GM19035 (cell line): ENCODE measurements around the gene APP.
"Not testable (repeated sequence)": the region's sequence is repeated elsewhere in the genome, so short reads cannot be mapped to it uniquely, and the experiment has no call there.

ENCODE experiments used
- ATAC-seq: cut with Tn5 transposase; IDR thresholded peaks from one replicate; pipeline ENCODE4 v1.9.1; 2021; ENCODE audit not compliant: unreplicated experiment

The APP gene

DNA sequence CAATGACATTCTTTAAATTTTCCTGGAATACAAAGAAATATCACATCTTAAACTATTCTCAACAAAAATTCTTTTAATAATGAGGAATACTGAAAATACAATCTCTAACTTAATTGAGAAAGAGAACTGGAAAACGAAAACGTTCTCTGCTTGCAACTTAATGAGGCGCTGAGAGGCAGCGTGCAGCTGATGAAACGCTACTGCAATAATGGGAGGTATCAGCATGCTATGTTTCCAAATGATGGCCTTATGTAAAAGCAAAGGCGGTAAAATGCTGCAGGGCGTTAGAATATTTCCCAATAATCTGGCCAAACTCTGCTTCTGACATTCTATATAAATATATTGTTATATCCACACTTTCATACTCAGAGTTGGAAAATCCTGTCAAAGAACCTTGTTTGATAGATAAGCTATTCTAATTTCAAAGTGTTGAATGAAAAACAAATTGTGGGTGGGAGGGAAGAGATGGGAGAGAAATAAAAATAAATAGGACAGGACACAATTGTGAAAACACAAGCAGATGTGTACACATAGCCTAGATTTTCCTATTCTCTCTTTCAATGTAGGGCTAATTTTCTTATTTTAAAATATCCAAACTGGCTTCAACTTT lies 70.9 kb downstream of the APP start:
- ATAC-seq, result no peak

DNA sequence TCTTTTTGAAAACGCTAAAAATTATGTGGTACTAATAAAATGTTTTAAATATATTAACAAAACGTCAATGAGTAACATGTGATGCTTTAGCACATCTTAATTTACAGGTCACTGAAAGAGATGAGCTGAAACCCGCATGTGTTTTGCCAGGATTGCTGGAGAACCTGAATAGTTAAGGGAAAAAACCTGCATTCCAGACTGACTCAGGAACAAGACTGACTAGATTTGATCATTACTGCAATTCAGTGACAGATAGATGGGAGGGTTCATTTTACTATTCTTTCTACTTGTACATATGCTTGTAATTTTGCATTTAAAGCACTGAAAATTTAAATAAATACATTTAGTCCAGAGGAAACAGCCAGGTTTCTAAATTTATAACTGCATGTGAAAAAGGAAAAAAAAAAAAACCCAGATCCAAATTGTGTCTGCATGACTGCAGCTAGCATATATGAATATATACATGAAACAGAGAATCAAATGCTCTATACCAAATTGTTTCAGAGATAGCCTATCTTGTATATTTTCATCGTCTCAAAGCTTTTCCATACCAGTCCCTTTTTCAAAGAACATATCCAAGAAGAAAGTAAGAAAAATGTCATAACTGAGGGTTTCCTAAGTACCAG lies 71.7 kb downstream of the APP start:
- no peak for ATAC-seq

DNA sequence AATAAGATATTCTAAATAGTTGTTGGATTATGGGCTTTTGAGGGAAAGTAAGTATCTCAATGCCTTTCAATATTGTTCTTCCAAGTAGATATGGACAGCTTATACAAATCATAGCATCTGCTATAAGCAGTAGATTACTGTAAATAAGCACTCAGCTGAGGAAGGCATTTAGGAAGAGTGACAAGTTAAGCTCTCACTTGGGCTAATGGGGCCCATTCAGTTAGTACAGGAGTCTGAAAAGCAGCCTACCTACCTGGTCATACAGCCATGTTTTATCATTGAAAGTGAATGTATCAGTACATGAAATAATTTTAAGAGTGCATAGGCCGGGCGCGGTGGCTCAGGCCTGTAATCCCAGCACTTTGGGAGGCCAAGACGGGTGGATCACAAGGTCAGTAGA lies 73.1 kb downstream of the APP start:
- ATAC-seq, result no peak

DNA sequence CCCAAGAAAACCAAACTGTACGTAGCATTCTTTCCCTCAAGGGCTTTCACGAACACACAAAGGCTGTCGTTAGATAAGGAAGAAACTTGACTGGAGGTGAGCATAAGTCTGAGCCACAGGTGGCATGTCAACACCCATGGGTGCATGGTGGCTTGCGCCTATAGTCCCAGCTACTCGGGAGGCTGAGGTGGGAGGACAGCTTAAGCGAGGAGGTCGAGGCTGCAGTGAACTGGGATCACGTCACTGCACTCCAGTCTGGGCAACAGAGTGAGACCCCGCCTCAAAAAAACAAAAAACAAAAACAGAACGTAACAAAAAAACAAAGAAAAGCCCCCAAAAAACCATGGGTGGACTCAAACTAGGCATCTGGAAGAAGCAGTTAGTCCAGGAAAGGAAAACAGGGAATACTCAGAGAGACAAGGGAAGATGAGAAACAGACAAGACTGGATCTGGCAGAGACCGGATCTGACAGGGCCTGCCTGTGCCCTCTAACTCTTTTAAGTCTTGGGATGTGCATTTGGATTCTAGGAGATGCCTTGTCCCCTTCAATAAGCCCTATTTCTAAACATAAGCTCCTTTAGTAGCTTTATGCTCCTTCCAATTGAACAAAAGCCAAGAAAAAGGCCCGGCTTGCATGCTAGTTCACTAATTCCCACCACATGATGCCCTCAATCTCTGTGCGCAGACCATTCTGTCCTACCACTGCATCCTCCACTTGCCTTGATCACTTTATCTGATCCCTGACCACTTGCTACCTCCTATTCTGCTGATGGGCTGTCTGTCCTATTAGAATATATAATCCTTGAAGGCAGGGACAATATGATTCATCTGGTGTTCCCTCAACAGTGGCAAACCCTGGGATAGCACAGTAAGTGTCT lies 73.8 kb downstream of the APP start:
- ATAC-seq, result no peak

DNA sequence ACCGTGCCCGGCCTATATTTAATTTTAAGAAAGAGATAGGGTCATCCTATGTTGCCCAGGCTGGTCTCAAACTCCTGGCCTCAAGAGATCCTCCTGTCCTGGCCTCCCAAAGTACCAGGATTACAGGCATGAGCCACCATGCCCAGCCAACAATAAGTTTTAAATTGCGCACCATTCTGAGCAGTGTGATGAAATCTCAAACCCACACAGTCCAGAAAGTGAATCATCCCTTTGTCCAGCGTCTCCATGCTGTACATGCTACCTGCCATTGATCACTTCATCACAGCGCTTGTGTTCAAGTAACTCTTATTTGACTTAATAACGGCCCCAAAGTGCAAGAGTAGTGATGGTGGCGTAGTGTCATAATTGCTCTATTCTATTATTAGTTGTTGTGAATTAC lies 75.4 kb downstream of the APP start:
- ATAC-seq, result no peak

DNA sequence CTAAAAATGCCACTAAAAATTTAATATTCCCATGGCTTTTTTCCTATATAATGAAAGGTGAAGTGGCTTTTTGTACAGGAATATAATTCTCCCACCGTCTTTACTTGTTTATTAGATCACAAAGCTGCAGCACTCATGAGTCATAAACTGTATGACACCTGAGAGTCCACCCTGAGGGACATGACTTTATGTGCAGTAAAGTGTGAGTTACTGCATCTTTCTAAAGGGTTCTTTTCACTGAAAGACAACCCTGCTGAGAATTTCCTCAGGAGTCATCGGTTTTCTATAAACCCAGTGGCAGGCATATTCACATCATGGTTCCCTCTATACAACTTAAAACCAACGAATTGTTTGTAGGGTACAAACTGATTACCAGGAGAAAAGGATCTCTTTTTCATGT lies 77.4 kb downstream of the APP start:
- ATAC-seq, result no peak

DNA sequence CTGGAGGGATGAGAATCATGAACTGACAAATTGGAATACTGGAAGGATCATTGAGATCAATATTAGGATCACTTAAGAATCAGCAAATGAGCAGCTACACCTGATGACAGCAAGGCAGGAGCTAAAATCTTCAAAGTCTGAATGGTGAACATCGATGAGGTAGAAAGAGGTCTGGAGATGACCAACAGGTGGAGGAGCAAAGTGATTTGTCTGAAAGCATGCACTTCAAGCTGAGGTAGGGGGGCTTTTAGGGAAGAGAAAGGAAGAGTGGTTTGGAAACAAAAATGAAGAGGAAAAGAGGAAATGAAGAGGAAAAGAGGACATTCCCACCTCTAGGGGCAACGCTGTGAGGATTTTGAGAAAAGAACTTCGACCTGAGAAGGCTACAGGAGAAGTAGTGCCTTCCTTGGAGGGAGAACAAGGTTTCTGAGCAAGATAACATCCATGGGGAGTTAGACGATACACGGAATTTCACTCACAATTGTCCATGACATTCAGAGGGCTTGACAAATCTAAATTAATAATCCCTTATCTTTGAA lies 79.0 kb downstream of the APP start:
- ATAC-seq, result no peak

DNA sequence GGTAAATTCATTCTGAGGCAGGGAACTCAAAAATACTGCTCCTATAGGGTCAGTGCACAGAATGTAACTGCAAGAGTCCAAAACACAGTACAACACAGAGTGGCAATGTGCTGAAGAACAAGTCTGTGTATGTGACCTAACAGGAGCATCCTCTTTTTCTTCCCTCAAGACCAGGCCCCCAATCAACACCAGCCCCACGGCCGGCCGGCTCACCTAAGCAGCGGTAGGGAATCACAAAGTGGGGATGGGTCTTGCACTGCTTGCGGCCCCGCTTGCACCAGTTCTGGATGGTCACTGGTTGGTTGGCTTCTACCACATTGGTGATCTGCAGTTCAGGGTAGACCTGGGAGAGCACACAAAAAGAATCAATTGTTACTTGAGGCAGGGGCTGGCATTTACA lies 80.8 kb downstream of the APP start:
- no peak for ATAC-seq

DNA sequence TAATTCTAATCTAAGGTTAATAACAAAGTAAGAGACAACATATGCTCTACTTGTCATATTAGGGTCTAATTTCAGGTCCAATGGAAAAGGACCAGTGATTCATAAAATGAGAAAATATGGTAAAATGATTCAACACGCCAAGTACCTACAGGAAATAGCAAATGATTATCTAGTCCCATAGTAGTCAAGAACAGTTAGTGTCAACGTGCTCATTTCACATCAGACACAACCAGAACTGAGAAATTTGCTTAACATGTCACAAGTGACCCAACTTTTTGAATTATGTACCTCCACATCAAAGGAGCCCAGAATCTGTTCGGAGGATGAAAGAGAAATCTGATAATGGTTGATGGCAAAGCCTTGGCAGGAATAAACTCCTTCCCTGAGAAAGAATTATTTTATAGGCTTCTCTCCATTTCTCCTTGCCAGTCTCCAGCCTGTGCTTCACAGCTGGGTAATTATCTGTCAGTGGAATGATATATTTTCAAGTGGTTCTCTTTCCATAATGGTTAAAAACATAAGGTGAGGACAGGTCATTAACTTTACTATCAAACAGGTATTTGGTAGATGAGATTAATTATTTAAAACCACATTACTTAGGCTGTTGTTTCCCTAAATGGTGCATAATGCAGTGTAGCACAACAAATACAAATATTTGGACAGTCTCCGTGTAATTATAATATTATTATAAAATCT lies 83.2 kb downstream of the APP start:
- no peak for ATAC-seq

DNA sequence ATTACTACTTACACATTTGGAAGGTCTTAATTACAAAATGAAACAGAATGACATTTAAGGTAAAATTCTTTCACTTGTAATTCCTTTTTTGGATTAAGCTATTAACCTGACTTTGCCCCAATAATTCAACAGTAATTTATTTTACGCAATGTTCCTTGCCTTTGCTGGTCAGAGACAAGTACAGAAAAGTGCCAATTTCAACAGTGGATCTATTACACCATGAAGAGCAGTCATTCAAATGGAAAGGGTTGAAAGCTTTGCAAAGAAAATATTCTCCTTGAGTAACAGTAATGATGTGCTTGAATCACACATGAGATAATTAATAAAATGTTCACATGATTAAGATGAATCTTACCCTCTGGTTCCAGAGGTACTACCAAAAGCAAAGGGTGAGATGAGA lies 84.7 kb downstream of the APP start:
- no peak for ATAC-seq

DNA sequence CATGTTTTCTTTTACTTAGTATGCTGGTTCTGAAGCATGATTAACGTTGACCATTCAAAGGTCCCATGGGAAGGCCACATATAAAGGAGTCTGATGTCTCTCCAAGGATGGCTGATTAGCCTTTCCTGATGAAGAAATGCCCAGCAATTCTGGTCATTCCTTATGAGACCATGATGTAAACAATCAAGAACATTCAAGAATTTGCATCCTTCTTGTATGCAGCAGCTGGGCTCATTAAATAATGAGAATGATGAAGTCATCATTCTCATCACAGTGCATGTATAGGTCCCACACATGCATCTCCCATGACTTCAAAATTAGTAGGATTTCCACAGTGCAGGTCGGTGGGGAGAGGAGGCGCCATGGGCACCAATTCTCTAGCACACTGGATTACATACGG lies 85.4 kb downstream of the APP start:
- no peak for ATAC-seq

DNA sequence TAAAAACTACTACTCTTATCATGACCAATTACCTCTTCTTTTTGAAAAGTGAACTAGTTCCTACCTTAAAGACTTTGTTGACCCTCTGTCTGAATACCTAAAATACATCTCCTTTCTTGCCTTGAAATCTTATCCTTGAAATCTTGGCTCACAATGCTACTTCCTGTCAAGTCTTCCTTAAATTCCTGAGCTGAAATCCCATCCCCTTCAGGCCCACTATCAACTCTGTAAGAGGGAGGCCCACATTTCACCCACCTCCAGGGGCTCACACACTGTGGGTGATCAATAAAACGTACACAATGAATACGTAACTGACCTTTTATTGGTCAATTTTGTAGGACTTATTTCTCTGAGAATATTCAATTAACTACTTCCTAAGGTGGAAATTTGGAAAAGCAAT lies 88.0 kb downstream of the APP start:
- ATAC-seq, result no peak

DNA sequence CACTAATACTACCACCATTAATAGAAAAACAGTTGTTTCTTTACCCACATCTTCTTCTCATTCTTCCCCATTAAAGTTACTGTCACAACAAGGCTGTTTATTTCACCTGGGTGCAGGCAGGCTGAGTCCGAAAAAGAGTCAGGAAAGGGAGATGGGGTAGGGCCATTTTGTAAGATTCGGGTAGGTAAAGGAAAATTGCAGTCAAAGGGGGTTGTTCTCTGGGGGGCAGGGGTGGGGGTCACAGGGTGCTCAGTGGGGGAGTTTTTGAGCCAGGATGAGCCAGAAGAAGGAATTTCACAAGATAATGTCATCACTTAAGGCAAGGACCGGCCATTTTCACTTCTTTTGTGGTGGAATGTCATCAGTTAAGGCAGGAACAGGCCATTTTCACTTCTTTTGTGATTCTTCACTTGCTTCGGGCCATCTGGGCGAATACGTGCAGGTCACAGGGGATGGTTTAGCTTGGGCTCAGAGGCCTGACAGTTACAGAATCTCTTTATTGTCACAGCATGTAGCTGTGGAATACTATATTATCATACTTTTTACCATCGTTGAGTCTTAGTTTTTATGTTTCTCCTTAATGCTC lies 89.3 kb downstream of the APP start:
- ATAC-seq, result not testable (repeated sequence)

DNA sequence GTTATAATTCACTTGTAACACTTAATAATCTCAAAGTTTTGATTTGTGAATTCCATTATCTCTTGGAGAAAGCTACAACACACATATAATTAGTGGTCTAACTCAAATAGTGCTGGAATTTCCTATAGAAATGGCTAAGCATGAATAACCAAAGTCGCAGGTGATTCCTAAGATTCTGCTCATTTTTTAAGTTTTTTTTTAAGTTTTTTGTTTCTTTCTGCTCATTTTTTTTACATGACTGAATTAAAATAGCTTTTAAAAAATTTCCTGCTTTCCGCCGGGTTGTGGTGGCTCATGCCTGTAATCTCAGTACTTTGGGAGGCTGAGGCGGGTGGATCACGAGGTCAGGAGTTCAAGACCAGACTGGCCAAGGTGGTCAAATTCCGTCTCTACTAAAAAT lies 90.4 kb downstream of the APP start:
- ATAC-seq, result no peak

DNA sequence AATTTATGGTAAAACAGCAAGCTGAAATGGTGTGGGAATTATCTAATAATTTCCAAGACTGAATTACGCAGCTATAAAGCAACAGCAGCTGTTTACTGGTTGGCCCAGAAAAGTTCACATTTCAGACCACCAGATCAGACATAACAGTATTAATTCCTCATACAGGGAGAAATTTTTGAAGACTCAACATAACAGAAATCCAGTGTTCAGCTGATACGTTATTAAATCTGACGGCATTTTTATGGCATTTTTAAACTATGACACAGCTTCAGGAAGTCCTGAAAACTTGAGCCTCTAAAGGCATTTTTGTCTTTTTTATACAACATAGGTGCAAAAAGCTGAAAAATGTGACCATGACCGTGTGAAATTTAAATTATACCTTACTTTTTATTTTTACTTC lies 91.2 kb downstream of the APP start:
- no peak for ATAC-seq

DNA sequence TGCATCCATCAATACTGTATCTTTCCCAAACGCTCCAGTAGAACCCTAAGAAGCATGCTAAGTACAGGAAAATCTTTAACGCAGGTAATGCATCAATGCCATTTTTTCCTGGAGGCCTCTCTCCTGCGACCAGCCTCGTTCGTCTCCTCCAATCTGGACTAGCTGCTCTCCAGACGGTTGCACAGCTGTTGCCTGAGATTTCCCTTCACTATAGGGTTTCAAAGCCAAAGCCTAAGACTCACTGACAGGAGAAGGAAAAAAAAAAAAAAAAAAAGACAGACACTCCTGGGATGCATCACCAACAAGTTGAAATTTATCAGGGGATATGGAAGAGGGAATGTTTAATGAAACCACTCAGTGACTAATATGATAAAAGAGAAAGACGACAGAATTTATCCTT lies 93.0 kb downstream of the APP start:
- ATAC-seq, result no peak

DNA sequence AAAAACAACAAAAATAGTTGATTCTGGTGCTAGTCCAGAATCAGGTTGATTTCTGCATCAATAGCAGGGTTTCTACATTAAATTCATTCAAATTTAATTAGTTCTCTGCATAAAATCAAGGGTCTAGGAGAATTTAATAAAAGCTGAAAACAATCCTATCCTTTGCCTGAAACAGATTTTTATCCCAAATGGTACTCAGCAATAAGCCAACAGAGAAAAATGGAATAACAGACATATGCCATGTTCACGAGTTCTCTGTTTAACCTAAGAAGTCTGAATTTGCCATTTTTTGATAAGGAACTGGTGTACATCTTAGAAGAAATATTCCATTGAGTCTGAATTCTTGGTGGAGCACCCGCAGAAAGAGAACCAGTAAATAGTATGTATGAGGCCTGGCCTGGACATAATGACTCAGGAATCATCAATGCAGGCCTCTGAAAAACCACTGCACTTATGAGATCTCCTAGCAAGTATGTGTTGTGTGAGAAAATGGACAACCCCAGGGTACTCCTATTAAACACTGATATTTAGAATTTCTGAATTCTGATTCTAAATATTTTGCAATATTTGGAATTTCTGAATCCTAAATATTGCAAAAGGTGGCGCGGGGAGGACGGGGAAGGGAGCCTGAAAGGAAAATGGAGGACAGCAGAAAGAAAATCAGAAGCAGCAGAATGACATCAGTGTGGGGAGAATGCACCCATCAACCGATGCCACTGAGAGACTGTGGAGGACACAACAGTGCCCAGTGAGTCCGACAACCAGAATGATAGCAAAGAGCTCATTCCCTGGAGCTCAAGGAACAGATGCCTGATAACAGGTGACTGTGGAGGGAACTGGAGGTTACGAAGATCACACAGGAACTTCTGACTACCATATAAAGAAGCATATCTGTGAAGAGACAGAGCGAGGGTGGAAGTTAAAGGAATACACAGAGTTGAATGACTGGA lies 97.6 kb downstream of the APP start:
- ATAC-seq, result no peak

DNA sequence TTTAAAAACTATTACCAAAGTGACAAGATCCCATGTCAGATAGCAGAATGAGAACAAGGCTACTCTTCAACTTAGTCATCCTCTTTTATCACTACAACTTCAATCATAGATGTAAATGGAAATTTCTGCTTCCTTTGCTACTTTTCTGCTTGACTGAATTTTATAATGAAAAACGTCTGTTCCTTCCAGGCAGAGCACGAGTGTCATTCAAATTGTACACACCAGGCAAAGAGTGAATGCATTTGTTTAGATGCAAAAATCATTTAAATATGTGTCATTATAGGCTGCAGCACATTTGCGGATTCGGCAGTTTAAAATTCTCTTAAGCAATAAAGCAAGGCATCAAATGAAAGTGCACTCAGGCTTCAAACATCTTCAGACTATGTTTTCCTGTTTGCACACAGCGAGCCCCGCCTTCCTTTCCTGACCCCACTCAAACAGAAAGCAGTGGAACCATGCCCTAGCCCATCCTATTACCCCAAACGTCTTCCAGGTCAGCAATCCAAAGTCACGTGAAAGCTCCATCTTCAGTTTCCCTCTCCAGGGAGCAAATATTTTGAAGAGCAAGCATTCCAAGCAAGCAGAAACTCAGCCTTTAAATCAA lies 99.6 kb downstream of the APP start:
- no peak for ATAC-seq

DNA sequence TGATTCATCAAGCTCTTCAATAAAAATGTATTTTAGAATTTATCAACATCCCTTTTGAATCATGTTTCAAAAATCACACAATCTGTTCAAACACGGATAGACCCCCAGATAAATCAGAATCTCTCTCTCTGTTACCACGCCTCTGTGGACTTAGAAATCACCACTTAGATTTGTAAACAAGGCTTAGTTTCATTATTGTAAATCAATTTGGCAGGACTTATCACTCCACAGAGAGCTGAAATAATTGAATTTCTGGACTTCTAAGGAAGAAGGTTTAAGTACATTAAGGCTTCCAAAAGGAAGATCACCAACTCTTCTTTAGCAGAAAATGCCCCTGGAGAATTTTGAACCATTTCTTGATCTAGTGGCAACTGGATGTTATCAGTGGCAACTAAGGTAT lies 100.4 kb downstream of the APP start:
- ATAC-seq, result no peak

DNA sequence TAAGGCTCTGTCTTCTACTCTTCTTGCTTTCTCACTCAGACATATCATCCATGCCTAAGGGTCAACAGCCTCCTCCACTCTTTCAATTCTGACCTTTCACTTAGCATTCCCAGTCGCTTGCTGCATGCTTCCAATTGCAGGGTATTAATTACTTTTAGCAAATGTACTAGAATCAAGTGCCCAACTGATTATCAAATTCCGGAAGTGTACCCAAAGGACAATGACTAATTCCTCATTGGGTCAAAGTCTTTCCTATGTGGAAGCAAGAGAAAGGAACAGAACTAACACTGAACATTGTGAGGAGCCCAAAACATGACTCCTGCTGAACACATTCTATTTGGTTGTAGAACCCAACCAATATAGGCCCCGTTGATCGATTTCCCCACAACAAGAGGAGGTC lies 101.8 kb downstream of the APP start:
- no peak for ATAC-seq
